Ovary (tissue), 9 donors: Measurements from ENCODE around the gene POMP. TPM values are rescaled to one million over a fixed set of nuclear protein-coding genes. Genes with fewer than 3 reads are reported as not detected.

Experiments
- DNase-seq, 5 donors: peaks; one replicate each; pipeline ENCODE4 v3.0.0-alpha.2; 2019 to 2020
- H3K27ac ChIP-seq, 2 donors: fragments of 200-600 bp; one replicate each; pipeline versions ENCODE4 v1.5.1 to v1.8.0; 2019 to 2022
- H3K27me3 ChIP-seq: fragments of 200-600 bp; one replicate; pipeline ENCODE4 v1.8.0; 2022
- H3K36me3 ChIP-seq: fragments of 200-600 bp; sonication (generic); one replicate; pipeline ENCODE4 v1.5.1; 2019
- H3K4me1 ChIP-seq: one replicate; pipeline ENCODE4 v1.8.1; 2013; ENCODE audit warnings: mild to moderate bottlenecking, moderate library complexity; ENCODE audit not compliant: insufficient read depth
- H3K4me3 ChIP-seq: fragments of 200-600 bp; sonication (generic); one replicate; pipeline ENCODE4 v1.5.1; 2017
- H3K9me3 ChIP-seq, 2 donors: fragments of 200-600 bp in 1 of 2; sonication (generic) in 1 of 2; one replicate each; pipeline versions ENCODE4 v1.5.1 to v1.8.1; 2013 to 2019; ENCODE audit warnings: mild to moderate bottlenecking in 1 of 2, moderate library complexity in 1 of 2
- EP300 ChIP-seq: sonication (generic); formaldehyde crosslinking; IDR thresholded peaks from one replicate; pipeline ENCODE4 v1.6.1; 2017; ENCODE audit warnings: antibody characterized with exemption
- POLR2A ChIP-seq: fragments of 450-650 bp; IDR thresholded peaks from one replicate; pipeline ENCODE4 v1.6.1; 2017; ENCODE audit warnings: antibody characterized with exemption, mild to moderate bottlenecking, moderate library complexity
- WGBS, 3 donors: extraction: QIAGEN DNeasy Blood & Tissue Kit in 1 of 3; methylation state at CpG; one replicate each; pipeline versions ENCODE4 v1.1.5 to v1.1.7; 2013 to 2017; 5-methylcytosine and 5-hydroxymethylcytosine counted together
- intact Hi-C, 4 donors: fragments of 100-400 bp; cut with DNase I; formaldehyde crosslinking; loops; one replicate each; pipeline versions ENCODE4 v1.11.0 to v1.15.1; 2022 to 2023
- polyA plus RNA-seq, 2 donors: library from polyadenylated mRNA; stranded (reverse); fragments of 200-250 nt in 1 of 2; fragments of 350-450 nt in 1 of 2; fragmentation: Illumina TruSeq in 1 of 2; extraction: RNeasy Lipid Tissue Mini Kit (QIAGEN cat#74804) in 1 of 2; gene quantifications; one replicate each; pipeline ENCODE4 v1.2.3, GENCODE V29; 2013 to 2014
- total RNA-seq, 7 donors: library from RNA; depleted of rRNA in 2 of 7; stranded (reverse); fragments of >200 nt in 2 of 7; fragmentation: NEBNext Ultra II Directional in 3 of 7; extraction: Animal tissue kit (Norgen Biotek cat#: 25700) in 3 of 7; gene quantifications; one replicate each; pipeline versions ENCODE4 v1.1.0 to v1.2.4, GENCODE V29; 2016 to 2023
- TF ChIP-seq, protein P1 (sequence below), 3 donors: fragments of 450-650 bp in 2 of 3; fragments of 200-600 bp in 1 of 3; IDR thresholded peaks; one replicate each; pipeline versions ENCODE4 v1.5.1 to v1.8.0; 2016 to 2022; ENCODE audit warnings: antibody characterized with exemption in 3 of 3, mild to moderate bottlenecking in 1 of 3
- donor health status: DM: no; HTN: no; CAD: no; lungs with moderate emphysema.
- donor health status: DM: no; HTN: no; CAD: no.
- donor health status: Bipolar disorder and iron deficiency.
- donor health status: DM: yes; HTN: yes; CAD: no.
- donor health status: DM: no; HTN: no; CAD: no.
- donor health status: DM: yes; HTN: yes; CAD: no.

POMP gene
- total and polyA plus RNA-seq, 9 donors = 28.5 to 53.8 (median 34.2) TPM

DNA sequence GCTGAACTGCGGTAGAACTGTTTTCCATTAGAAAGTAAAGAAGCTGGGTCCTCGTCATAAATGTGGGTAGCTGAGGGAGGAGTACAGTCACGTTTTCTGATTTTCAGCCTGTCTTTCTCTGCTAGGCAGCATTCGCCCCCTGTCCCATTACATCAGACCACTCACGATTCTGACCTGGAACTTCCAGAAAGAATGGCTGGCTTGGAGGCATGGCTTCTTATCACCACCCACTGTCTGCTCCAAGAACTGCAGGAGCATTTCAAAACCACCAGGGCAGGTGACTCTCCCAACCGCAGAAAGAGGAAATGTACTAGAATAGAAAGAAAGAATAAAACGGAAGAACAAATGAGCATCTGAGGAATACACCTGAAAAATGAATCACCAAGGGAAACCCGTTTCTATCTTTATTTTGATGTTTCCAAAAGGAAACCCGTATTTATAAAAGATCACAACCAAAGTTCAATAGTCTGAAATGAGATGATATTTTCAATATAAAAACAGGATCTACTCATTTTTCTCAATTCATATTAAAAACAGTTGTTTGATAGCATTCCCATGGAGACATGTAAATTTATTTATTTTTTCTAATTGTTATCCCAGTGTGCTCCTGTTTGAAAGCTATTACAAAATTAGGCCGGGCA lies 22.1 kb upstream of the POMP start:
- intact Hi-C loops = no loop called here
- no peaks in the 10 kb centered on the region for H3K36me3 ChIP-seq
- H3K27me3 ChIP-seq = no peaks in the 10 kb centered on the region
- no peaks in the 10 kb centered on the region for H3K4me1 ChIP-seq
- no peak overlapping the region for H3K4me3 ChIP-seq
- no peak for TF ChIP-seq POLR2A
- TF ChIP-seq, protein P1, sequence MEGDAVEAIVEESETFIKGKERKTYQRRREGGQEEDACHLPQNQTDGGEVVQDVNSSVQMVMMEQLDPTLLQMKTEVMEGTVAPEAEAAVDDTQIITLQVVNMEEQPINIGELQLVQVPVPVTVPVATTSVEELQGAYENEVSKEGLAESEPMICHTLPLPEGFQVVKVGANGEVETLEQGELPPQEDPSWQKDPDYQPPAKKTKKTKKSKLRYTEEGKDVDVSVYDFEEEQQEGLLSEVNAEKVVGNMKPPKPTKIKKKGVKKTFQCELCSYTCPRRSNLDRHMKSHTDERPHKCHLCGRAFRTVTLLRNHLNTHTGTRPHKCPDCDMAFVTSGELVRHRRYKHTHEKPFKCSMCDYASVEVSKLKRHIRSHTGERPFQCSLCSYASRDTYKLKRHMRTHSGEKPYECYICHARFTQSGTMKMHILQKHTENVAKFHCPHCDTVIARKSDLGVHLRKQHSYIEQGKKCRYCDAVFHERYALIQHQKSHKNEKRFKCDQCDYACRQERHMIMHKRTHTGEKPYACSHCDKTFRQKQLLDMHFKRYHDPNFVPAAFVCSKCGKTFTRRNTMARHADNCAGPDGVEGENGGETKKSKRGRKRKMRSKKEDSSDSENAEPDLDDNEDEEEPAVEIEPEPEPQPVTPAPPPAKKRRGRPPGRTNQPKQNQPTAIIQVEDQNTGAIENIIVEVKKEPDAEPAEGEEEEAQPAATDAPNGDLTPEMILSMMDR (IDR thresholded peaks at IDR 0.05) = peak in 1 of 3 donors; percentile 29
- H3K27ac ChIP-seq = no peak overlapping the region
- 38 to 42% (median 39%) methylated on average over 10 of the region's 10 CpGs for whole genome bisulfite sequencing, 3 donors
- peak in 2 of 5 donors; percentile 35 to 41 for DNase-seq
- H3K9me3 ChIP-seq = no peaks in the 10 kb centered on the region

DNA sequence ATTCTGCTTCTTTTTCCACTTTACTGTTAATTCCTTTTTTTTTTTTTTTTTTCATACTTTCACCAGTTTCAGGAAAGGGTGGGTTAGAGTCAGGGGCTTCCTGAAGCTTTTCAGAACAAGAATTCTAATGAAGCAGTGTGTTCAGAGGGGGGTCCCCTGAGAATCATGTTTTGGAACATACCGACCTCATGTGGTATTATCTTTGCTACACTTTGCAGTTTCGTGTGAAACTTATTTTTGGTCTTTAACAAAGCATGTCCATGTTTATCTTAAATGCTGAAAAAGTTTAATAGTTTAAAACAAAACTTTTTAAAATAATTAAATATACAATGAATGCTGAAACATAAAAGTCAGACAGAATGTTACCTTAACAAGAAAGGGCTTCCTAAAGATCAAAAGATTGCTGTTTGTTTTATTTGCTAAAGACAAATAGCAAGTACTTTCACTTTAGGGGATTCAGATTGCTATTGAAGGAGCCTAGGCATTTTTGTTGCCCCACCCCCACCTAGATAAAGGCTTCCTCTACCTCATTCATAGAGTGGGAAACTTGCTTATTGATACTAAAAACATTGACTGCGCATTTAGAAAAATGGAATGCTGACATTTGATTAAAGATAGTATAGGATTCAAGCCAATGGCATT lies 21.1 kb upstream of the POMP start:
- no peak for DNase-seq
- 9 to 26% (median 12%) methylated on average over 3 of the region's 3 CpGs for WGBS, 3 donors
- H3K36me3 ChIP-seq = no peaks in the 10 kb centered on the region
- intact Hi-C loops = no loop called here
- no peak overlapping the region for H3K4me3 ChIP-seq
- H3K27ac ChIP-seq = no peak overlapping the region
- no peaks in the 10 kb centered on the region for H3K9me3 ChIP-seq
- H3K27me3 ChIP-seq = no peaks in the 10 kb centered on the region
- no peaks in the 10 kb centered on the region for H3K4me1 ChIP-seq
- TF ChIP-seq, protein P1 (IDR thresholded peaks at IDR 0.05) = no peak
- TF ChIP-seq EP300 (no peak), POLR2A (no peak)

DNA sequence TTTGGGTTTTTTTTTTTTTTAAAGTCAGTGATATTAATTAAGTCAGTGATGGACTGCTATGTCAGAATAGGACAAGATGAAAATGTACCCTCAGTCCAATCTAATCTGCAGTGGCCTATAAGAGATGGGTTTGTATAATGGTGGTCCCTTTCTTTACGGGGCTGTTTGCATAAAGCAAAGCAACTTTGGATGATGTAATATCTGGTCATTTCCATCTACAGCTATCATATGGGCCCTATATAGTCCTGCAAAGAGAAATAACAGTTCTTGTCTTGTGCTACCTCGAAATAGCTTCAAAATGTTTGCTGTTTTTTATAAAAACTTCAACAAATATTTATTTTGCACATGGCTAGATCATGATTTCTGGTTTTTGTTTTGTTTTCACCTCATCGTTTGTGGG lies 20.2 kb upstream of the POMP start:
- no peaks in the 10 kb centered on the region for H3K27me3 ChIP-seq
- 79 to 87% (median 82%) methylated on average over 3 of the region's 3 CpGs for WGBS, 3 donors

DNA sequence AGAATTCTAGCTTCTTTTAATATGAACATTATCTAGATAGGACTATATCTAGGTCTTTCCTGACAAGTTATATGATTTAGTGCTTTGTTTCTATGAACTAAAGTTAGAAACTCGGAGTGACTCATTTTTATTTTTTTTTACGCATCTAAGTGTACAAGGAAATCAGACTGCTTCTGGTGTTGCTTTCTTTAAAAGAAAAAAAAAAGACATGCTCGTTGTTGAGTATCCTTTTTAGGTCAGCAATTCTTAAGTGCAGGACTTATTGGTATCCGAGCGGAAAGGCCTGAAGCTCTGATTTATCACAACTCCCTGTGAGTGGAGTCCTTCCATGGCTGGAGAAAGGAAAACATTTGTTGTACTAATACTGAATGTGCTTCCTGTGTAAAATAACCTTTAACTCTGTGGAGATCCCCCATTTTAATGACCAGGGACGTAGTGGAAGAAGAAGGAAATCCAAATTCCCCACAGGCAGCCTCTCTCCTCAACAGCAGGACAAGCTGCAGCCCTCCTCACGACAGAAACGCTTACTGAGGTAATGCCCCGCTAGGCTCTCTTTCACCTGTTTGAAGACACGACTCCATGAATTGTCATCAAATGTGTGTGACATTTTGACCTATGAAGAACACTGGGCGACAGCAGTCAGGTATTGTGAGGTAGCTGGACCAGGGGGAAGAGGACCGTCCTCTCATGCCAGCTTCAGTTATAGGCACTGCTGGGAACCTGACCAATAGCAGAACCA lies 17.9 kb upstream of the POMP start:
- no peaks in the 10 kb centered on the region for H3K4me1 ChIP-seq
- no peaks in the 10 kb centered on the region for H3K27me3 ChIP-seq
- intact Hi-C loops = no loop called here
- DNase-seq = no peak
- no peak overlapping the region for H3K27ac ChIP-seq
- 53 to 63% (median 62%) methylated on average over 12 of the region's 12 CpGs for WGBS, 3 donors
- H3K4me3 ChIP-seq = no peak overlapping the region
- H3K9me3 ChIP-seq = no peaks in the 10 kb centered on the region
- no peaks in the 10 kb centered on the region for H3K36me3 ChIP-seq
- TF ChIP-seq POLR2A = no peak
- TF ChIP-seq, protein P1 (IDR thresholded peaks at IDR 0.05) = no peak
- no peak for TF ChIP-seq EP300

More for the DNA sequence above, 20.2 kb upstream of the POMP start:
- TF ChIP-seq EP300 (no peak), POLR2A (no peak)
- TF ChIP-seq, protein P1 (IDR thresholded peaks at IDR 0.05) = no peak
- no peak overlapping the region for H3K27ac ChIP-seq
- no peak for DNase-seq
- no peaks in the 10 kb centered on the region for H3K4me1 ChIP-seq
- intact Hi-C loops = no loop called here
- H3K36me3 ChIP-seq = no peaks in the 10 kb centered on the region
- H3K9me3 ChIP-seq = no peaks in the 10 kb centered on the region
- no peak overlapping the region for H3K4me3 ChIP-seq
